Hematopoietic multipotent progenitor cell treated with erythropoietin and hydrocortisone succinate and interleukin-3 and kit ligand, for 15 days (in vitro differentiated cells): ENCODE results near the gene LTB4R.

Source experiments
- DNase-seq: peaks from one replicate; pipeline ENCODE4 v3.0.0-alpha.2; 2015; ENCODE audit warnings: low spot score

Gene LTB4R

GRCh38 chr14:24278424-24278823 is 32.9 kb upstream of the LTB4R start:
- no peak for DNase-seq

DNA sequence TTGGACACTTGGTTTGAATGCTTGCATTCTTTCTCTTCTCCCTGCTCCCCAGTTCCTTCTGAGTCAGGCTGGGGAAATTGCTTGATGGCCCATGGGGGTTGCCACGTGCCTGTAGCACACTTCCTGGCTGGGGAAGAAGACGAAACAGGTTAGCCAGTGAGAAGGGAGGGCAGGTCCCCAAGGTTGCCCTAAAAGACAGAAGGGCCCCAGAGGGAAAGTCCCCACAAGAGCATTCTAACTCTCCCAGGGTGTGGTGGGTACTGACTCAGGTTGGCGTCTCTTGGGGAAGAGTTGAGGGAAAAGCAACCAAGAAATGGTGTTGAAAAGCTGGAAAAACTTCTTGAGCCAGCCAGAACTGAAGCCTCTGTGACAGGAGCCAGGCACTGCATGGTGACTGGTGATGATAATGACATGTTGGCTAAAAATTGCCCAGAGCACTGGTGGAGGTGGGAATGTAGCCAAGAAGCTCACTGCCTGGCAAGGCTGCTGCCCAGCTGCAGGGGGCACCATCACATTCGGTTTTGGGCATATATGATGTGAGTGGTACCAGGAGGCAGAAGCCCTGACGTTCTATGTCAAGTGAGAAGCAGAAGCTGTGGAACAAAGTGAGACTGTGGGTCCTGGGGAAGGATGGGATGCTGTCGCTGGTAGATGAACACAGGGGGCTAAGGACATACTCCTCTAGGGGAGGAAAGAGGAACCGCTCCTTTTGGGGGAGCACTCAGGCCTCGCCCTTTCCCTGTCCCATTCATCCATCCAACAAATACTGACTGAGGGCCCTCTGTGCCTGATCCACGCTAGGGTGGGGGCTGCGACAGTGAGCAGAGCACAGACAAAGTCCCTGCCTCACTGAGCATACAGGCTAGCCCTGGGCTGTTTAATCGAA is 31.8 kb upstream of the LTB4R start:
- DNase-seq: peak; percentile 73

DNA sequence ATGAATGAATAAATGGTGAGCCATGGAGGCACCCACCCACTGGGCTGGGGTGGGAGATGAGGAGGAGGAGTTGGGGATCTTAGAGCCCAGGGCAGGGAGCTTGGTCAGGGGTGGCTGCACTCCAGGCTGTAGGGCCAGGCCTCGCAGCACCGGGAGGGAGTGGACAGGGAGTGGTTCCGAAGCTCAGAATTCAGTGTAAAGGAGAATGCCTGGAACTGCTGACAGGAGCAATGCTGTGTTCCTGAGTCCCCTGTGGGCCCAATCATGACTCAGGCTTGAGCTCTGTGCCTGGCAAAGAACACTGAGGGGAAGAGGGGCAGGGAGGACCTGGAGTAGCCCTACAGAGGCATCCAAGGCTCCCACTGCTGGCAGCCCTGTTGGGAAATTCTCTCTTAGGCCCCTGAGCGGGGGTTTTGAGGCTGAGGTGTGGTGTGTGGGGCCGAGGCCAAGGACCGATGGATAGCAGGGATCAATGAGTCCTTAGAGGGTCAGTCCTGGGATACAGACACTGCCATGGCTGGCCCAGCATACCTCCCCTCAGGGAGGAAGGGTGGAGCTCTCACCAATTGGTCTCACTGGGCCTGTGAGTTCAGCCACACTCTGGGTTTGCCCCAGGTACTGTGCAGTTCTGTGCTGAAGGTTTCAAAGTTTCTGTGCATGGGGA is 30.4 kb upstream of the LTB4R start:
- DNase-seq: no peak

DNA sequence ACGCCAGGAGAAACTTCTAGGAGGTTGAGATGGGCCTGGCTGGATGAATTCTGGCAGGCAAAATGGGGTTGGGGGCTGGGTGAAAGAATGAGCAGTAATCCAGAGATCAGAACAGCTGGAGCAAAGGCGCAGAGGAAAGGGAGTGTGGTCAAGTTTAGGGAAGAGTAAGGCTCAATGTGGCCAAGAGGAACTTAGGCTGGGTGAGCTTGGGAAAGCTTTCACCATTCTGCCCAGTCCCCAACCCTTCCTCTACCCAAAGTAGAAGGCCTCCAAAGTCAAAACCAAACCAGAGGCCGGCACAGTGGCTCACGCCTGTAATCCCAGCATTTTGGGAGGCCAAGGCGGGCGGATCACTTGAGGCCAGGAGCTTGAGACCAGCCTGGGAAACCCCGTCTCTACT is 29.7 kb upstream of the LTB4R start:
- DNase-seq: no peak

DNA sequence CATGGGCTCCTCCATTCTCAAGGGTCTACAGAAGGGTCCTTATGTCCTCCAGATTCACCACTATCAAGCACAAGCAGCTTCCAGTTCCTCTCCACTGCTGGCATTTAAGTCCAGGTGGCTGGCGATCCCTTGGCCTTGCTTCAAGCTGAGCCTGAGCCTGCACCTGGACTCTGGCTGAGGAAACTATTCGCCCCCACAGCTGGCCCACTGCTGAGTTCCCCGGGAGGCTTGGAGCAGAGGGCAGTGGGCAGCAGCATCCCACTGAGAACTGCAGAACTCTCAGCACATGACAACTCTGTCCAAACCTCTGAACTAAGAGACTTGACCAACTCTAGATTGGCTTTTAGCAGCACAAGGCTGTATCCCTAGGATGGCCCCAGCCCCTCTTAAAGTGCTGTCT is 28.6 kb upstream of the LTB4R start:
- no peak for DNase-seq

- no peak for DNase-seq
These were observed 27.4 kb upstream of the LTB4R start for GRCh38 chr14:24283796-24284460.

GRCh38 chr14:24284501-24285035 is 26.7 kb upstream of the LTB4R start:
- DNase-seq: no peak

- DNase-seq: no peak
These were observed 26.0 kb upstream of the LTB4R start for GRCh38 chr14:24285351-24285750.

- no peak for DNase-seq
These were observed 24.3 kb upstream of the LTB4R start for GRCh38 chr14:24286996-24287395.

DNA sequence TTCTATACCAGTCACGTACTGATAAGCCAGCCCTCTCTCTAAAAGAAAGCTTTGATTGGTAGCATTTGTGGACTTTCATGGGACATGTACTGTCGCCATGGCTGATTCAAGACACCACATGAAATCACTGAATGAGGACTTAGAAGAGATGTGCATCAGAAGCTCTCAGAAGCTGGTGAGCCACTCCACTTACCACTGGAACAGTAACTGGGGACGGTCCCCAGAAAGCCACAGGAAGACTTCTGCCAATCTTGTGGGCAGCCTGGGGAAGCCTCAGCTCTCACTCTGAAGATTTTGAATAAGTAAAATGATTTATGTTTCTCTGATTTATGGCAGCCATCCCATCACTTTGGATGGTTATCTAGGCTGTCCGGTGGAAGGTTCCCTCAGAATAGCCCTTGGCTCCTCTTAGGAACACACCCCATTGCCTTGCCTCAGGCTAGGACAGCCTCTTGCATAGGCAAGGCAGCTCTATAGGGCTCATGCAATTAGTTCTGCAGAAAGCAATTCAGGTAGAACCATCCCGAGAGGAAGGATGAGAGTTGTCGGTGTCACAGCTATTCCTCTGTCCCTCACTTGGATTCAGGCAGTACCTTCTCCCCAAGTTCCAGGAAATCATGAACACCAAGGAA is 21.5 kb upstream of the LTB4R start:
- DNase-seq: no peak

- no peak for DNase-seq
These were observed 20.6 kb upstream of the LTB4R start for GRCh38 chr14:24290746-24291145.

DNA sequence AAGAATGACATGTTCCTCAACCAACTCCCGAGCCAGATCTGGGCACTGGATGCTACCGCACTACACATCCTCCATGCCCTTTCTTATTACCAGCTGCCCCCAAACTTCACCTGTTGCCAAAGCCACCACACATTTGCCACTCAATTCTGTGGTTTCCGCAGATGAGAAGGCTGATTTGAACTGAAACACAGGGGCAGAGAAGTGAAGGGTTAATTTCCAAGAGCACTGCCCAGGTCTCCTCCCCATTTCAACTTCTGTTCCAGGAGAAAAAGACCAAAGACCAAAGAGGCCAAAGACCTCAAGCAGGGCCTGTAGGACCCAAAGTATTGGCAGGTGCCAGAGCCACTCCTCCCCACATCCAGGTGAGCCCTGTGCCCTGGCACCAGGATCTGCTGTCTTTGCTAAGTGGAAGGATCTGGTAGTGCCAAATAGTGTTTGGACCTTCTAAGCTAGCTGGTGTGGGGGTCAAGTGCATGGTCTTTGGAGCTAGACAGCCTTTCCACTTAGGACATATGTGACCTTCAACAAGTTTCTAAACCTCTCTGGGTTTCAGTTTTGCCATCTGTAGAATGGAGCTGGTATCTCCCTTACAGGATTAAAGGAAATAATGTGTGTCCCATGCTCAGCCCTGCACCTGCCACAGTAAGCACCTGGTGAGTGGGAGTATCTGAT is 19.7 kb upstream of the LTB4R start:
- no peak for DNase-seq

DNA sequence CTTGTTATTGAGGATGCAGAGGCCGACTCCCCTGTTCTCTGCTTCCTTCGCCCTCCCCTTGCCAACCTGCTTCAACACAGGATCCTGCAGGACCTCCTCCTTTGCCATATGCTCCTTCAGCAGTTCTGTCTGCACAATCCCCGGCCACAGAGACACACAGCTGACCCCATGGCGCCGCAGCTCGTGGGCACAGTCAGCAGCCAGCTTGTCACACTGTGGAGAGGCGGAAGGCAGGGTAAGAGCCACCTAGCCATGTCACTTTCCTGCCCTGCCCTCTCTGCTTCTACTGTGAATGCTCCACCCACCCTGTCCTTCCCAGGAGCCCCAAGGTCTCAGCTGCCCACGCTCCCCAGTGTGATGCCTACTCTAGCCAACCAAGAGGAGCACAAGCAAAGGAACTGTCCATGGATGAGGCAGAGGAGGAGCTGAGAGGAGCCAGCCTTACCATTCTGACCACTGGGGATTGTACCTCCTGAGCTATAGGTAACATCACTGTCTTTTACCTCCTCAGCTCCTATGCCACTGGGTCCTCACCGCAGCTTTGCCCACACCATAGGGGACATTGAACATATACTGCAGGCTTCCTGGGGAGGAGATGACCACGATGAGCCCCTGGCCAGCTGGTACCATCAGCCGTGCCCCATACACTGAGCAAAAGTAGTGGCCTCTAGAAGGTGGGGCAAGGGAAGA is 19.0 kb upstream of the LTB4R start:
- DNase-seq: no peak

- no peak for DNase-seq
These were observed 17.8 kb upstream of the LTB4R start for GRCh38 chr14:24293525-24293924.

DNA sequence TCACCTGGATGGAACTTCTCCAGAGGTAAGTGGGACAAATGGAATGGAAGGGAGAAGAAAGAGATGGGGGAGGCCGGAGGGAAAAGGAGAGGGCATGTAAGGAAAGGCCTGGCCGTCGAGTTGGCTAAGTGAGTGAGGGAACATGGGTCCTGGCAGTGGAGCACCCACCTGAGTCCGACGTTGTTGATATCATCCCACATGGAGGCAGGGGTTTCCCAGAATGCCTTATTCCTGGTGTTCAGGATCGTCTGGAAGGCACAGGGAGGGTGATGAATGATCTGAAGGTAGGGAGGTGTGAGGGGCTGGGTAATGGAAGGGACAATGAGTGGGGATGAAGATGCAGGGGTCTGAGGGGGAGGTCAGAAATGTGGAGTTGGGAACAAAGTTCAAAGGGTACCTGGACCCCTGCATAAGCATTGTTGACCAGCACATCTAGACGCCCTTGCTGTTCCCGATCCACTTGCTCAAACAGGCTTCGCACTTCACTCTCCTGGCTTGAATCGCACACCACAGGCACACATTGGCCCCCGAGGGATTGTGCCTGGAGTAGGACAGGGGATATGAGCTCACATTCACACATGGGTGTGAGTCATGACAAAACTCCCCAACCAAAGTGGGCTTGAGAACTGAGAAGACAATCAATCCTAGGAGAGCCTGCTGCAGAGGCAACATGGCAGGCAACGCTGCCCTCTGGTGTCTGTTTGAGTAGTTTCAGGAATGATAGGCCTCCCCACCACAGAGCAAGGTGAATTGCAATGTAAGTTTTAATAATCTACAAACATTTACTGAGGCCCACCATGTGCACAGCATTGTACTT is 14.8 kb upstream of the LTB4R start:
- peak; percentile 77 for DNase-seq

DNA sequence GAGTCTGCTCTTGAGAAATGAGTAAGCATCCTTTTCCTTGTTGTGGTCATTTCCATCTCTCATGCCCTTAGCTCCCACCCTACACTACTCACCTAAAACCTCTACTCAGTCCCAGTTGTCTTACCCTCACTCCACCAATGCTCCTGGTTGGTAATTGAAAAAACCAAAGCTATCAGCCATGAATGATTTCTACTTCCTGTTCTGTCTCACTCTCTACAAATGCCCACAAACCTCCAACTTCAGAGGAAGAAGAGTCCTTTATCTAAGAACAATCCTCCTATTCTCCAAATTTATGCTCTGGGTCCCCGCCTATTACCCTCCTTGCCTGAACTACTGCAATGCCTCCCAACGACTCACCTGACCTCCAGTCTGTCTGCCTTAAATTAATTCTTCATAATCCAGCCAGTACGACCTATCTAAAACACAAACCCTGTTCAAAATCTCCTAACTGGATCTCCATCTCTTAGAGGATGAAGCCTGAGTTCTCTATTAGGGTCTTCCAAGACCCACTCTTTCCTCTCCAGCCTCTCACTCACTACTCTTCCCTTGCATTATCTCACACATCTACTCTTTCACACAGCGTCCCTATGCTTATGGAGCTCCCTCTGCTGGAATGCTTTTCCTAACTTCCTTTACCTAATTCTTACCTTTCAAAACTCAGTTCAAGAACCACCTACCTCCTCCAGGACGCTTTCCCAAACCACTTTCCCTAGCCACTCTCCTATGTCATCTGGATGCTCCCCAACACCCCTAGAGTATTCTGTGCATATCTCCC is 13.9 kb upstream of the LTB4R start:
- DNase-seq: peak; percentile 58

GRCh38 chr14:24298892-24299254 is 12.4 kb upstream of the LTB4R start:
- DNase-seq: peak; percentile 31

GRCh38 chr14:24299255-24300191 is 11.8 kb upstream of the LTB4R start, which contains the start of the genes DHRS1 and NOP9:
TSS of gene DHRS1 (minus strand) at chr14:24299780. CDS start at chr14:24299106, 674 bp downstream.
TSS of gene NOP9 (plus strand) at chr14:24299850. CDS start at chr14:24299955, 105 bp downstream.
- peak; percentile 94 for DNase-seq
